GM18499 (cell line): ENCODE data around the gene SALL2.

ENCODE experiments used
- ATAC-seq: cut with Tn5 transposase; IDR thresholded peaks from one replicate; pipeline ENCODE4 v1.9.1; 2021; ENCODE audit warnings: moderate number of reproducible peaks; ENCODE audit not compliant: insufficient read depth, unreplicated experiment

The SALL2 gene

GRCh38 chr14:21528381-21529348 is 2.5 kb upstream of the SALL2 start:
- ATAC-seq: no peak

GRCh38 chr14:21527318-21527679 is 1.2 kb upstream of the SALL2 start:
- no peak for ATAC-seq

GRCh38 chr14:21526672-21527317 is 649 bp upstream of the SALL2 start:
- no peak for ATAC-seq

GRCh38 chr14:21525571-21525961 is 580 bp downstream of the SALL2 start:
- no peak for ATAC-seq

- ATAC-seq: no peak
Observed at GRCh38 chr14:21524575-21525490, 1.3 kb downstream of the SALL2 start.

GRCh38 chr14:21523203-21523602 is 2.9 kb downstream of the SALL2 start:
- ATAC-seq: no peak

GRCh38 chr14:21521501-21521900 is 4.6 kb downstream of the SALL2 start:
- no peak for ATAC-seq

- no peak for ATAC-seq
Observed at GRCh38 chr14:21520767-21521166, 5.4 kb downstream of the SALL2 start.

GRCh38 chr14:21518725-21519124 is 7.4 kb downstream of the SALL2 start:
- no peak for ATAC-seq

- ATAC-seq: no peak
Observed at GRCh38 chr14:21514341-21514740, 11.8 kb downstream of the SALL2 start.

GRCh38 chr14:21510735-21511657 is 15.2 kb downstream of the SALL2 start, which contains the start of gene METTL3:
Gene METTL3 (minus strand): TSS chr14:21511340. CDS start chr14:21511223, 117 bp downstream.
- ATAC-seq: peak; percentile 97

GRCh38 chr14:21509432-21510143 is 16.6 kb downstream of the SALL2 start:
- no peak for ATAC-seq

GRCh38 chr14:21506557-21506956 is 19.6 kb downstream of the SALL2 start:
- ATAC-seq: no peak

- no peak for ATAC-seq
Observed at GRCh38 chr14:21505012-21505553, 21.1 kb downstream of the SALL2 start.

- ATAC-seq: no peak
Observed at GRCh38 chr14:21503376-21503775, 22.8 kb downstream of the SALL2 start.

- no peak for ATAC-seq
Observed at GRCh38 chr14:21501568-21501967, 24.6 kb downstream of the SALL2 start.

- no peak for ATAC-seq
Observed at GRCh38 chr14:21498540-21499526, 27.3 kb downstream of the SALL2 start.
